Jurkat, Clone E6-1 (cell line): ENCODE measurements around the gene CATSPERD. TPM values are rescaled to one million over a fixed set of nuclear protein-coding genes. Genes with fewer than 3 reads are reported as not detected.

Experiments
- DNase-seq: peaks from one replicate; pipeline ENCODE4 v3.0.0-alpha.2; 2011; ENCODE audit warnings: low read depth, low spot score
- H3K4me3 ChIP-seq: 2 replicates; pipeline ENCODE4 v1.5.1; 2011; ENCODE audit warnings: mild to moderate bottlenecking, low read length, control low read depth, moderate library complexity
- polyA plus RNA-seq: library from polyadenylated mRNA; unstranded; fragments of >200 nt; gene quantifications from one replicate; pipeline ENCODE4 v1.2.1, GENCODE V29; 2012; ENCODE audit warnings: missing spikeins; ENCODE audit not compliant: insufficient read length, insufficient read depth

The CATSPERD gene, protein sequence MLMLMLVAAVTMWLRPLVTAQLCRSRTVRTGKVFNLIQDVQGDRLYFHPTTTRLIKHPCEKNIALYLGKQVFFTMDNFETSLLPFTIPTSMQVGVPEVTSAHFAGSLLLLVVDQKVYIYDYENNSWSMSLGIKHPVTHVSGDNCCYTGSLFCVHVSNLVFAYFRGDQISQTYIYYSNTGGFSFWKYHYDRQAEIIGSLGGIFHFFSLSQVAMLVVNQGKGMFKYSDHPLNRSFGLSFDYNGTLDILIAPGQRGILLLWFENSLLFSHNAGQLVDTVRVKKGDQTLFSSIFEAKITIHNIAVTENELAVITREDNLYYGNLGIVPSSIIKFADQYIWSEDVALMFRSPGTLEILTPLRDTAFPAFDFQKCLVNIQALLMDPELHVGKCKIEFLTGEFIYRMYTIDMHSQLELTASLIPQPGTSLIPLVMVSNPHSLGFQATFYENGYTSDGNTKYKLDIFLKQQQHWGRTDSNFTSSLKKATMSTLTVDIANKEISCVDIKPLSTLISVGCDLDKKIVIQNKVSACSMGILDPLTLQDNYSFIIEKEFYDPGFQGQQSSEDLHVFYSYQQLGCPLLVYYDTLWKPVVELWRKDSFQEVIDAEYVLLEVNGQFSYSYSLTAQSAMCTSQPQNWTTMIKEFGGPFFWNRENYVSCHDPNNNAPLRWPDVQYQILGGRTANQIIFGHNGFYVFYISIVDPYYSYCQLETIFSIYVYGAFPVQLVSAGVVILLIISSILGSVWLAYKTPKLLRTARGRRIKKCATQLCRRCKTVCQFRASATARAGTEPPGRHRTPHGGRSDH
- not detected for polyA plus RNA-seq

DNA sequence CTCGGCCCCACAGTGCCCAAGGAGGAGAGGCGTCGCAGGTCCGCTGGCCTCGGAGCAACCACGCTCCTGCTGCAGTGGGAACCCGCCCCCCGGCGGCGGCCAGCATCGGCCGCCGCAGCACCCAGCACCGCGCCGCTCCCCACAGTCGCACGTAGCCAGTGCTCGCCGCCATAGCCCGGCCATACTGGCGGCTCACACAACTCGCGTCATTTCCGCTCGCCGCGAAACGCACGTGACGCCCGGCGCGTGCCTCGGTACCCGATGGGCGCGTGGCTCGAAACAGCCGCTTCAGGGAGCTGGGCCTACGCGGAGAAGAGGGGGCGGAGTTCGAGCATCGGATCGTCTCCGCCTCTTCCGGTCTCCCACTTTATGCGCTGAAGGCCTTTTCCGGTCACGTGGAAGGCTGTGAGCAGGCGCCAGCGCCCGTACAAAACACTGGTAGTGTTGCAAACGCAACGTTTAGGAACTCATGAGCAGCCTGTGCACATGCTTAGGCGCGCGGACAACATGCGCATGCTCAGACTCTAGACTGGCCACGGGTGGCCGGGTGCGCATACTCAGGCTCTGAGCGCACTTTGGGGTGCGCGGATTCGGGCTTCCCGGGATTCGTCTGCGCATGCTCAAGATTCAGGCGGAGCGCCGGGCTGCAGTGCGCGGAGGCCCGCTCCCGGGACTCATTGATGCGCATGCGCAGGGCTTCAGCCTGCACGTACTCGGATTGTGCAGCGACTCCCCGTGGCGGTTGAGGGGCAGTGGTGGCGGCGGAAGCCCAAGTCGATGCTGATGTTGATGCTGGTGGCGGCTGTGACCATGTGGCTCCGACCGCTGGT, at the start of gene CATSPERD, which contains the start of gene LONP1:
Gene CATSPERD (plus strand): TSS at position 677 of the 830 bp plus-strand sequence. CDS start 101 bp downstream, at position 778.
Gene LONP1 (minus strand): TSS at position 186 of the 830 bp plus-strand sequence. CDS start 14 bp downstream, at position 172.
- H3K4me3 ChIP-seq = peak within 1 kb of the TSS; percentile 99

DNA sequence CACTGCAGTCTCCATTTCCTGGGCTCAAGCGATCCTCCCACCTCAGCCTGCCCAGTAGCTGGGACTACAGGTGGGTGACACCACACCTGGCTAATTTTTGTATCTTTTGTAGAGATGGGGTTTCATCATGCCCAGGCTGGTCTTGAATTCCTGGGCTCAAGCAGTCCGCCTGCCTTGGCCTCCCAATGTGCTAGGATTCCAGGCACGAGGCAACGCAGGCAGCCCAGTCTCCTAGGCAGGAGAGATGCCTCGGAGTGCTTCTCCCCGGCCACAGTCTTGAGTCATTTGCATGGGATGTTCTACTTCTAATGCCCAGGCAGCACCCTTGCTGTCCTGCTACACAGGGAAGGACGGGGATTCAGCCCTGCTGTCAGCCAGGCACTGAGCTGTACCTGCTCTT, 48.8 kb upstream of the CATSPERD start:
- DNase-seq = no peak
- H3K4me3 ChIP-seq = no peak overlapping the region

More for the DNA sequence above, at the start of gene CATSPERD, which contains the start of gene LONP1:
- DNase-seq = peak; percentile 98

DNA sequence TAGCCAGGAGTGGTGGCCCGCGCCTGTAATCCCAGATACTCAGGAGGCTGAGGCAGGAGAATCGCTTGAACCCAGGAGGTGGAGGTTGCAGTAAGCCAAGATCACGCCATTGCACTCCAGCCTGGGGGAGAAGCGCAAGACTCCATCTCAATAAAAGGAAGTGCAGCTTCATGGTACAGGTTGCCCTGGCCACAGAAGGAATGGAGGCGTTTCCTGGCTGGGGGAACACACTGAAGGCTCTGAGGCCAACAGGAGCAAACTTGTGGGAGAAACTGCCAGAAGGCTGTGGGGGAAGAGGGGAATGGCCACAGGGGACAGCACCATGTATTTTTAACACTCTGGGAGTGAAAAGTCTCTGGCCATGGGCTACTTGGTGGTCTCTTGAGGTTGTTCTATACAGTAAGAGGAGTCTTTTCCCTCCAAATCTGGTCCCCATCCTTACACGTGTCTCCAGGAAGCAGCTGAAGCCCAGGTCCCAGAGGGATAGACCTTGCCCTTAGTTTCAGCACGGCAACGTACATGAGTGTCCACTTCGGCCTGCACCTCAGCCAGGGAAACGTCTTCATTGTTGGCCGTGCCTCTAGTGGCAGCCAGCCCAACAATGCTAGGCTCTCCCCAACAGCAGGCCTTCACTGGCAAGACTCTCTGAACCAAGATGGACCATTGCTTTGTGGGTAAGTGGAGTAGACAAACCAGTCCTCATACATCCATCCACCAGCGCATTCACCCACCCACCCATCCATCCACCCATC, 47.6 kb upstream of the CATSPERD start:
- no peak for DNase-seq
- no peak overlapping the region for H3K4me3 ChIP-seq

DNA sequence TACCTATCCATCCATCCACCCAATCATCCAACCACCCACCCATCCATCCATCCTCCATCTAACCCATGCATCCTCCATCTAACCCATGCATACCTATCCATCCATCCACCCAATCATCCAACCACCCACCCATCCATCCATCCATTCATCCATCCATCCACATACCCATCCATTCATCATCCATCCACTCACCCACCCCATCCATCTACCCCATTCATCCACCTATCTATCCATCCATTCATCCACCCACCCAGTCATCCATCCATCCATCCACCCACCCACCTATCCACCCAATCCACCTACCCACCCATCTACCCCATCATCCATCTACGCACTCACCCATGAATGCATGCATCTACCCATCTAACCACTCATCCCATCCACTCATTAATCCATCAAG, 46.7 kb upstream of the CATSPERD start:
- DNase-seq = no peak
- H3K4me3 ChIP-seq = no peak overlapping the region

DNA sequence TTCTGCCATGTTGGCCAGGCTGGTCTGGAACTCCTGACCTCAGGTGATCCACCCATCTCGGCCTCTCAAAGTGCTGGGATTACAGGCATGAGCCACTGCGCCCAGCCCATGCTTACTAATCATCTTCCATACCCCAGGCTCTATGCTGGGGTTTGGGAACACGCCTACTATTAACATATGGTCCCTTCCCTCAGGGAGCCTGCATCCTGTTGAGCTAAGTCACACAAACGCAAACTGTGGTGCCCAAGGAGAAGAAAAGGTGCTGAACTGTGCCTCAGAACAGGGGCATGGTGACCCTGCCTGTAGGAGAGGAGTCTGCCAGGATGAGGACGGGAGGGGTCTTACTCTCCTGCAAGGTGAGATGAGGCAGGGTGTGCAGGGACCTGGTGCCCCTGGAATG, 45.7 kb upstream of the CATSPERD start:
- DNase-seq = no peak
- H3K4me3 ChIP-seq = no peak overlapping the region

DNA sequence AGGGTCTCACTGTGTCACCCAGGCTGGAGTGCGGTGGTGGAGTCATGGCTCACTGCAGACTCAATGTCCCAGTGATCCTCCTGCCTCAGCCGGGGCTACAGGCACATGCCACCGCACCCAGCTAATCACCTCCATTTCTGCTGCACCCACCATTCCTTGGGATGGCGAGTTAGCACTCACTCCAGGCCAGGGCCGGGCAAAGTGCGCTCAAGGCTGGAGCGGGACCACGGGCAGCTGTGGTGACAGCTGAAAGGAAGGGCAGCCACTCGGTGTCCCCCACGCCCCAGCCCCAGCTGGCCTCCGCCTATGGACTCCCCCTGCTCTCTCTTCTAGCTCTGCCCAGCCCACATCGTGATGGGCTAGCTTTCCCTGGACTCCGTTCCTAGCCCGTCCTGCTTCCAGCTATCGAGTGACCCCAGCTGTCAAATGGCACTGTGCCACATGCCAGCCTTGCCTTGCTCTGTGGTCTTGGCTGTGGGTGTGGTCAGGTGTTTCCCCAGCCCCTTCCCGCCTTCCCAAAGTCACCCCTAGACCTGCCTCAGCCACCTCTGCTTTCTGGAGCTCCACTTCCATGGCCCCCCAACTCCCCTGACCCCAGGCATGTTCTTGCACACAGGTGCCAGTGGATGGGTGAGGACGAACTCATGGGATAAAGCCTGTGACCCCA, 44.2 kb upstream of the CATSPERD start:
- DNase-seq = no peak
- no peak overlapping the region for H3K4me3 ChIP-seq

DNA sequence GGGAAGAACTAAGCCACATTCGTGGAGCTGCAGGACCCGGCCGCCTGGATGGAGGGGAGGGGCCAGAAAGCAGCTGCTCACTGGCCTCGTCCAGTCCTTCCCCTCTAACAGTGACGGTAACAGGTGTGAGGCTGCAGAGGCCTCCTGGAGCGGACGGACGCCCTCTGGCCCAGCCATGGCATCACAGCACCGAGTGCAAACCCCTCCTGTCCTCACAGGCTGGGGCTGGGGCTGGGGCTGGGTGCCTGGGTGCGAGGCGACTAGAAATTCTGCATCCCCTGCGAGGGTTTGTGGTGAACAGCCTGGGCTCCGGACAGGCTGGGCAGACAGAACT, 43.7 kb upstream of the CATSPERD start:
- no peak for DNase-seq
- no peak overlapping the region for H3K4me3 ChIP-seq

DNA sequence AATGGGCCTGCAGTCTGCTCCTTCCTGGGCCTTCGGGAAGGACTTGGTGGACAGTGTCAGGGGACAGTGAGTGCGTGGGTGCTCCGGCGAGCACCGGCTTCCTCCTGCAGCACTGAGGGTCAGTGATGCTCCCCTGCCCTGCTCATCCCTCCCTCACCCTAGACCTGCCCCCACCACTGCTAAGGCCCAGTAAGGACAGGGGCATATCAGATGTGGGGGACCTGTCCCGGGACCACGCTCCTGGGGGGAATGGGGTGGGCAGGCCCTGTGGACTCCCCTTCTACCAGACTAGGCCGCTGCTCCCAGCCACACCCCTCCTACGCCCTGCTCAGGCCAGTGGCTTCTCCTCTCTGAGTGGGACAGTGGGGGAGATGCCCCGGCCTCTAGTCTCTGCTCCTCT, 43.3 kb upstream of the CATSPERD start:
- no peak for DNase-seq
- no peak overlapping the region for H3K4me3 ChIP-seq

DNA sequence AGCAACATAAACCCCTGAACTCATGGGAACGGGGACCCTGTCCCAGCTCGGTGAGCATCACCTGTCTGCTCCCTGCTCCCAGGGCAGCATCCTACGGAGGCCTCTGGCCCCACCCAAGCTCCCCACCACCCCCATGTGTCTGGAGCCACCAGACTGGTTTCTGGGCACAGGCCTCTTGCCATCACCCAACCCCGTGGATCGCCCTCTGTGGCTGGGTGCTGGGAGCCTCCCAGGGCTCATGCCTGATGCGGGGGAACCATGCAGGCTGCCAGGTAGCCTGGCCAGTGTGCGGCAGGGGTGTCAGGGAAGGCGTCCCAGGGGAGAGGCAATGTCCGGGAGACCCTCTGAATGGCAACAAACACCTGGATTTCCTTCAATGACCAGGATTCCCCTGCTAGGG, 42.9 kb upstream of the CATSPERD start:
- H3K4me3 ChIP-seq = no peak overlapping the region
- no peak for DNase-seq

DNA sequence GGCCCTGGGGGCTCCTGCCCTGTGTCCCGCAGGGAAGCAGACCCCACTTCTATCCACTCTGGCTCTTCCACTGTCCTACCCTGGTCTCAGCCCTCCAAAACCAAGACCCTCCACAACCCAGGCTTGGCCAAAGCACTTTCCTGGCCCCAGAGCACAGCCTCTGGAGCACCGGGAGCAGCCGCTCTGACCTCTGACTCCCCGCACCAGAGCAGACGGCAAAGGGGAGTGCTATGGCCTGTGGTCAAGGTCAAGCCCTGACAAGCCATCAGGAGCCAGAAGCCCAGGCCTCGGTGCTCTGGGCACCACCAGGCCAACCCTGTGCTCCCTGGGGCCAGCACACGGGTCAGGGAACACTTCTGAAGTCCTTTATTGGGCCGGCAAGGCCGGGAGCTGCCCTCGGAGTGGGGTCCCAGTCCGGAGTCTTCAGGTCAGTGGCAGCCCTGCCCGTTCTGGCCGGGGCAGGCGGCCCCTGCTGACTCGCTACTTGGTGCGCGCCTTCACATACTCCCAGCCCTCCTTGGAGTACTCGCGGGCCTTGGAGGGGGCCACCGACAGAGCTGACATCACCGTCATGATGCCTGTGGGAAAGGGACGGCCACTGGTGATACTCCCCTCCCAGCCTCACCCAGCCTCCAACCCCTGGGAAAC, 42.2 kb upstream of the CATSPERD start:
- no peak overlapping the region for H3K4me3 ChIP-seq
- DNase-seq = no peak

DNA sequence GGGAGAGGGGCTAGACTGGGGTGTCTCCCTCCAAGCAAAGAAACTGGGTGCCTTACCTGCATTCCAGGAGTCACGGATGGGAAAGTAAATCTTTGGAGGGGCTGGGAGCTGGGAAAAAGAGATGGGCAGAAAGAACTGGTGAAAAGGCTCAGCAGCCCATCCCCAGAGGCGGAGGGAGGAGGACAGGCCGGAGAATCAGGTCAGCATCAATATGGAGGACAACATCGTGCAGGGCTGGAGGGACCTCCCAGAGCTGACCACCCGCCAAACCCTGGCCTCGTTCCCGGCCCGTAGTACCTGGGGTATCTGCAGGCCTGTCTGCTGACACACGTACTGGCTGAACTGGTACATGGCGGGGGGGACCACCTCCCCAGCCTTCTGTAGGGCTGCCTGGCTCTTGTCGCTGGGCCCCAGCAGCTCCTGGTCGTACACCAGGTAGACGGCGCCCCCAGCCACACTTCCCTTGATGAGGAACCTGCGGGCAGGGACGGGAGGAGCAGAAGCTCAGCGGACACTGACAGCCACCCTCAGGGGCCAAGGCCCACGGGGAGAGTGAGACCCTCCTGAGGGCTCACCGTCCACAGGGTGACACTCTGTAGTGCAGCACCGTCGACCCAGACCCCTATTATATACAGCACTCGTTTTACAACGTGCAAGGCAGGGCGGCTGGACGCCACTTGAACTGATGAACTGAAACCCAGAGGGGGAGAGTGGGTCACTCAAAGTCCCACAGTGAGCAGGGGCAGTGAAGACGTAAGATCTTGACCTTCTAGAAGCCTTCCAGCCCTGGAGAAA, 41.0 kb upstream of the CATSPERD start:
- H3K4me3 ChIP-seq = peak overlapping the region; percentile 97
- DNase-seq = no peak

DNA sequence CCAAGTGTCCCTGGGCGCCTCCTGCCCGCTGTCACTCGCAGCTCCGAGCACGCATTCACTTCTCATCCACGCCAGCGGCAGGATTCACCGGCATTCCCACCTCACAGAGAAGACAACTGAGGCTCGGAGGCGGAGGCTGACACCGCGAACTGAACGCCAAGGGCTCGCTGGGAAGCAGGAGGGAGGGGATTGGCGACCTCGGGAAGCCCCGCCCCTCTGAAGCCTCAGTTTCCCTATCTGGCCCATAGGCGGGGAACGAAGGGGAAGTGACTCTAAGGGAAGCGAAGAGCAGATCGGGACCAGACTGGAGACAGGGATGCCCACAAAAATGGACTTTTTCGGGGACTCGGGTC, 40.4 kb upstream of the CATSPERD start:
- no peak for DNase-seq

DNA sequence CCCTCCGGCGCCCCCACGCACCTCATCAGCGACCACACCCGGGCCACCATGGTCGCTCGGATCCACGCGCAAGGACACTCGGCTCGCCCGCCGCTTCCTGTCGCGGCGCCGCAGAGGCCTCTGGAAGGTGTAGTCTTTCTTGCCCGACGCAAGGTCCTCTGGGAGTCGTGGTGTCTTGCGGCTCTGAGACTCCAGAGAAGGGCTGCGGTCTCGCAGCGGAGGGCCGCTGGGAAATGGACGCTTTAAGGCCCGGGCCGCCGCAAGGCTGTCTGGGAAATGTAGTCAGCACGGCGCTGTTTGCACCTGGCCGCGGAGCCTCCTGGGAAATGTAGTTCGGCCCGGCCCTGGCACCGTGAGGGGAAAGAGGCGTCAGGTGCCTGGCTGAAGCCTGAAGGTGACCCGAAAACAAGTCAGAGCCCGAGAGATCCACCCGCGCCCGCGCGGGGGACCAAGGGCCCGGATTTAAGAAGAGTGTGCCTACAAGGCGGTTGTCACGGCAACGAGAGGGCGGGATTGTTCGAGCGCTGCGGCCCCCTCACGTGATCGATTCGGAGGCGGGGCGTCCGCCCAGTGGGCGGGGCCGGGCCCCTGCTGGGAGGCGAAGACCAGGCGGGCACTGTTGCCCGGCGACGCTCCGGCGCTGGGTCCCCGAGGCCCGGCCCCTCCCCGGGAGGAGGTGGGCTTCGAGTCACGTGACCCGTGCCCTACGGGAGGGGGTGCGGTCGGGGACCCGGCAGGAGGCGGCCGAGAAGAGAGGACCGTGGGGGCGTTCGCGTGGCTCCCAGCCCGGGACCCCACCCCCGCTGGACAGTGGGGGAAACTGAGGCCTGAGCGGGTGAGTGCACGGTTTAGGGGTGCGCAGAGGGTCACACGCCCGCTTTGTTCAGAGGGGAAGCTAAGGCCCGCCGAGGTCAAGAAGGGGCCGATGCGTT, 39.7 kb upstream of the CATSPERD start, which contains the start of the genes HSD11B1L and MICOS13:
Gene HSD11B1L (plus strand): TSS at position 591 of the 932 bp plus-strand sequence. CDS start 3,806 bp downstream, outside the sequence.
Gene MICOS13 (minus strand): TSS at position 80 of the 932 bp plus-strand sequence. CDS start 30 bp downstream, at position 50.
- H3K4me3 ChIP-seq = peak within 1 kb of the TSS; percentile 97
- DNase-seq = peak; percentile 98

More for the DNA sequence above, 40.4 kb upstream of the CATSPERD start:
- peak overlapping the region; percentile 97 for H3K4me3 ChIP-seq

DNA sequence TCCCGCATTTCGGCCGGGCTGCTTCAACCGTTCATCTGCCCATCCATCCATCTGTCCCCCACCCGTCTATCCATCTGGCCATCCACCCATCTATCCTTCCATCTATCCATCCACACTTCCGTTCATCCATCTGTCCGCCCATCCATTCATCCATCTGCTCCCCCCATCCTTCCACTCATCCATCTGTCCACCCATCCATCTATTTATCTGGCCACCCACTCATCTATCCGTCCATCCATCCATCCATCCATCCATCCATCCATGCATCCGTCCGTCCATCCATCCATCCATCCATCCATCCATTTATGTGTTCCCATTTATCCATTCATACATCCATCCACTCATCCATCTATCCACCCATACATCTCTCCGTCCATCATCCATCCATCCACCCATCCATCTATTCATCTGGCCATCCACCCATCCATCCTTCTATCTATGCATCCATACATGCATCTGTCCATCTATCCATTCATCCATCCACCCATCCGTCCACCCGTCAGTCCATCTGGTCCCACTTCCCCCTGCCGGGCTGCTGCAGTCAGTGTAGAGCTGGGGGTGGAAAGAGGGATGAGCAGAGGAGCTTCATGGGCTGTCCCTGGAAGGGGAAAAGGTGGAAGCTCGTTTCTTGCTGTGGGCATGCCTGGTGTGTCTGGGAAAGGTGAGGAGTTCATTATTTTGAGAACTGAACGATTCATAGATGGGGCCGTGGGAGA, 38.9 kb upstream of the CATSPERD start:
- no peak for DNase-seq
- H3K4me3 ChIP-seq = peak overlapping the region; percentile 97

DNA sequence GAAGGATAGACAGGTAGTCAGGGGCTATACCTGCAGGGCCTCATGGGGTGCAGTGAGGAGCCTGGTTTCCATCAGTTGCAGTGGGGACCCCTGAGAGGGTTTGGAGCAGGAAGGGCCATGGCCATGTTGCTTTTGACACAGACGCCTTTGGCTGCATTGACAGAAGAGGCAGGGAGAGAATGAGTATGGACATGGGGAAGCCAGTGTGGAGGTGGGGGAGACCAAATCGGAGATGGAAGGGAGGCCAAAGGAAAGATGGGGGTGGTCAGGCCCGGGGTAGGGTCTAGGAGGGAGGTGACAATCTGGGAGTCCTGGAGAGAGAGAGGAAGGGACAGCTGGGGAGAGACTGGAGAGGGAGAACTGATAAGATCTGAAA, 38.3 kb upstream of the CATSPERD start:
- H3K4me3 ChIP-seq = no peak overlapping the region
- DNase-seq = no peak
